ENCODE measurements around the gene DENND4C. TPM values are rescaled to one million over a fixed set of nuclear protein-coding genes. Genes with fewer than 3 reads are reported as not detected.

The DENND4C gene
- total RNA-seq, 2 experiments from 2014 or later = 18.8 to 28.6 TPM

DNA sequence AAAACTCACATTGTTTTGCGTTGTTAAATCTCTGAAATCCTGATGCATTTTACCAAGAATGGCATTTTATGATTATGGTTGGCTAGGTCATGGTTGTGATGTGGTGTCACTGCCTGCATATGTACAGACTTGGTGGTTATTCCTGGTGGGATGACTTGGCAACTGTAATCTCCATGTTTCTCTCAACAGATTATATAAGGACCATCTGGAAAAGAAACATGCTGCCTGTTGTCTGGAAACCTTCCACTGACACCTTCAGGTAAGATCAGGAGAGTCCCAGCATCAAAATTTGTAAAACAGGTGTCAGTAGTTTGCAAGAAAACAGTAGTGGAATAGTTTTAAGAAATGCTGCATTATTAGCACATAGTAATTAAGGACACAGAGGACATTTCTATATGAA, 175.3 kb downstream of the DENND4C start:
- intact Hi-C loops (cut with micrococcal nuclease; ENCODE audit: unreplicated experiment) = no loop called here
- BruUV-seq (replicated peaks) = no TSS peak
- H3K9me2 ChIP-seq (ENCODE audit: insufficient read depth, low read length) = no peaks in the 10 kb centered on the region
- ChIA-PET CTCF (ENCODE audit: unreplicated experiment) (no interaction called here), POLR2A (interaction anchor here (0.7 kb wide), 1 partner anchor 204 kb away, joined by 3 read pairs; no protein-coding TSS in a partner anchor)
- no peak for TF ChIP-seq EZH2phosphoT487 (IDR thresholded peaks at IDR 0.05; ENCODE audit: borderline replicate concordance, low read depth, low read length)
- TF ChIP-seq, protein P1, sequence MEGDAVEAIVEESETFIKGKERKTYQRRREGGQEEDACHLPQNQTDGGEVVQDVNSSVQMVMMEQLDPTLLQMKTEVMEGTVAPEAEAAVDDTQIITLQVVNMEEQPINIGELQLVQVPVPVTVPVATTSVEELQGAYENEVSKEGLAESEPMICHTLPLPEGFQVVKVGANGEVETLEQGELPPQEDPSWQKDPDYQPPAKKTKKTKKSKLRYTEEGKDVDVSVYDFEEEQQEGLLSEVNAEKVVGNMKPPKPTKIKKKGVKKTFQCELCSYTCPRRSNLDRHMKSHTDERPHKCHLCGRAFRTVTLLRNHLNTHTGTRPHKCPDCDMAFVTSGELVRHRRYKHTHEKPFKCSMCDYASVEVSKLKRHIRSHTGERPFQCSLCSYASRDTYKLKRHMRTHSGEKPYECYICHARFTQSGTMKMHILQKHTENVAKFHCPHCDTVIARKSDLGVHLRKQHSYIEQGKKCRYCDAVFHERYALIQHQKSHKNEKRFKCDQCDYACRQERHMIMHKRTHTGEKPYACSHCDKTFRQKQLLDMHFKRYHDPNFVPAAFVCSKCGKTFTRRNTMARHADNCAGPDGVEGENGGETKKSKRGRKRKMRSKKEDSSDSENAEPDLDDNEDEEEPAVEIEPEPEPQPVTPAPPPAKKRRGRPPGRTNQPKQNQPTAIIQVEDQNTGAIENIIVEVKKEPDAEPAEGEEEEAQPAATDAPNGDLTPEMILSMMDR (conservative IDR thresholded peaks at IDR 0.05; ENCODE audit: low read length) = no peak
- DNase-seq (ENCODE audit: low spot score) = no peak
- 0 out of 2 replicates have a peak, but pooled peaks cover 3% of the 10 kb centered on the region for H3K9me3 ChIP-seq (ENCODE audit: low read length)
- no peak overlapping the region for H3K4me2 ChIP-seq (ENCODE audit: low read length)
- no peaks in the 10 kb centered on the region for H3K36me3 ChIP-seq (ENCODE audit: insufficient read depth, low read length)
- no peak overlapping the region for H3K27ac ChIP-seq (ENCODE audit: low read depth, low read length, poor library complexity, severe bottlenecking)
- H3K4me3 ChIP-seq (ENCODE audit: low read depth, low read length, poor library complexity, severe bottlenecking) = no peak overlapping the region
- H4K20me1 ChIP-seq (ENCODE audit: insufficient read depth, low read length) = no peaks in the 10 kb centered on the region
- no peak overlapping the region for H2AFZ ChIP-seq (ENCODE audit: low read length)
- H3K4me1 ChIP-seq (ENCODE audit: insufficient read depth, low read length, poor library complexity, severe bottlenecking) = peaks cover 10% of the 10 kb centered on the region
- H3K79me2 ChIP-seq (ENCODE audit: insufficient read depth, low read depth, low read length) = no peaks in the 10 kb centered on the region

DNA sequence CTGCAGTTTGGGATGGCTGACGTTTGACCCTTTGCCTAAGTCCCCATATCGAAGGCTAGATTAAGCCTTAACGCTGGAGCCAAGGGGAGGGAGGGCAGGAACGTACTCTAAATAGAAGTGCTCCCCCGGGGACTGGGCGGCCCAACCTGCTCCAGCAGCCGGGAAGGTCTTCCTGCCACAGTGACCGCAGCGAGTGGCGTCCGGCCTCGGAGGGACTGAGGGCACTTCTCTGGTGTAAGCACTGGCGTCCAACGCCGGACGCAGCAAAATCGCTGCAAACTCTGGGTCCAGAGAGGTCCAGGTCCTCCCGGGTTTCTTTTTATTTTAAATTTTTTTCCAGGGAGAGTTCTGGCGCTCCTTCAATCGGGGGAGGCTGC, 177.8 kb downstream of the DENND4C start:
- Histone ChIP-seq H3K4me1 (ENCODE audit: insufficient read depth, low read length, poor library complexity, severe bottlenecking) (peaks cover 10% of the 10 kb centered on the region), H4K20me1 (ENCODE audit: insufficient read depth, low read length) (no peaks in the 10 kb centered on the region), H3K9me3 (ENCODE audit: low read length) (no peaks in the 10 kb centered on the region), H2AFZ (ENCODE audit: low read length) (peak overlapping the region; percentile 91; the same call in 1 of the 2 replicates), H3K27ac (ENCODE audit: low read depth, low read length, poor library complexity, severe bottlenecking) (no peak overlapping the region), H3K4me3 (ENCODE audit: low read depth, low read length, poor library complexity, severe bottlenecking) (peak overlapping the region; percentile 84), H3K4me2 (ENCODE audit: low read length) (peak overlapping the region; percentile 99), H3K36me3 (ENCODE audit: insufficient read depth, low read length) (no peaks in the 10 kb centered on the region), H3K9me2 (ENCODE audit: insufficient read depth, low read length) (no peaks in the 10 kb centered on the region), H3K79me2 (ENCODE audit: insufficient read depth, low read depth, low read length) (no peaks in the 10 kb centered on the region)
- CTCF ChIA-PET (ENCODE audit: unreplicated experiment) = interaction anchor here (1.1 kb wide), 1 partner anchor 51 kb away, joined by 3 read pairs; no protein-coding TSS in a partner anchor
- no peak for DNase-seq (ENCODE audit: low spot score)
- POLR2A ChIA-PET = no interaction called here
- TF ChIP-seq, protein P1 (conservative IDR thresholded peaks at IDR 0.05; ENCODE audit: low read length) = no peak
- TF ChIP-seq EZH2phosphoT487 (IDR thresholded peaks at IDR 0.05; ENCODE audit: borderline replicate concordance, low read depth, low read length) = no peak
- BruUV-seq (replicated peaks) = no TSS peak
- intact Hi-C loops (cut with micrococcal nuclease; ENCODE audit: unreplicated experiment) = loop anchor here (1.0 kb wide), 1 partner anchor 28 kb away; the partner anchor contains the start of gene RPS6

DNA sequence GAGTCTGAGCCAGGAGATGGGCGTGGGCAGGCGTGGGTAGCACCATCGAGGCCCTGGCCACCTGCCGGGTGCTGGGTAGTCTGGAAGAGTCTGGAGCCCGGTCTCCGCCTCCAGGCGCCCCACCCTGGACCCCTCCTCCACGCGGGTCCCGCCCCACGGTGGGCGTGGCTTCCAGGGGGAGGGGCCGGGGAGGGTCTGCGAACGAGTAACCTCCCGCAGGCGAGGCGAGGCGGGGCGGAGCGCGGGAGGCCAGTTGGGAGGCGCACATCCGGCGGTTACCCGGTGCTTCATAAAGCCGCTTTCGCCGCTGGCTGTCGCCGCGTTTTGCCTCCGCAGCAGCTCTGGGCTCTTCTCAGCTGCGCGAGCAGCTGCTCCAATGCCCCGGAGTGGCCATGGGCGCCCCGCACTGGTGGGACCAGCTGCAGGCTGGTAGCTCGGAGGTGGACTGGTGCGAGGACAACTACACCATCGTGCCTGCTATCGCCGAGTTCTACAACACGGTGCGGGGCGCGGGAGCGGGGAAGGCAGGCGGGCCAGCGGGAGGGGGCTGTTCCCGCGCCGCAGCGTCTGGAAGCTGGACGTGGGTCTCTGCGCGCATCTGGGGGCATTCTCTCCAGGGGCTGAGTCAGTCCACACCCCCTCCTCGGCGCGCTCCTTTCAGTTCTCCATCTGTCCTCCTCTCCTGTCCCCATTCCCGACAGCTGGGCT, 178.4 kb downstream of the DENND4C start, which contains the start of gene ACER2:
TSS of gene ACER2 (plus strand) at position 317 of the 708 bp plus-strand sequence. CDS start at position 393, 76 bp downstream.
- H3K9me3 ChIP-seq (ENCODE audit: low read length) = no peaks in the 10 kb centered on the region
- intact Hi-C loops (cut with micrococcal nuclease; ENCODE audit: unreplicated experiment) = loop anchor here (1.0 kb wide), 1 partner anchor 29 kb away; the partner anchor contains the start of gene RPS6
- peak within 1 kb of the TSS; percentile 99 for H3K4me2 ChIP-seq (ENCODE audit: low read length)
- H2AFZ ChIP-seq (ENCODE audit: low read length) = peak within 1 kb of the TSS; percentile 91
- ChIA-PET CTCF (ENCODE audit: unreplicated experiment) (interaction anchor here (1.1 kb wide), 1 partner anchor 51 kb away, joined by 3 read pairs; no protein-coding TSS in a partner anchor), POLR2A (interaction anchor here (0.5 to 1.2 kb wide), 4 partner anchors 10 to 176 kb away, joined by 3 read pairs; no protein-coding TSS in a partner anchor)
- peak within 1 kb of the TSS; percentile 84 for H3K4me3 ChIP-seq (ENCODE audit: low read depth, low read length, poor library complexity, severe bottlenecking)
- no peaks in the 10 kb centered on the region for H3K9me2 ChIP-seq (ENCODE audit: insufficient read depth, low read length)
- no peaks in the 10 kb centered on the region for H3K79me2 ChIP-seq (ENCODE audit: insufficient read depth, low read depth, low read length)
- no peak for TF ChIP-seq EZH2phosphoT487 (IDR thresholded peaks at IDR 0.05; ENCODE audit: borderline replicate concordance, low read depth, low read length)
- TF ChIP-seq, protein P1 (conservative IDR thresholded peaks at IDR 0.05; ENCODE audit: low read length) = 0 out of 2 replicates have a peak, but pooled peaks have one; percentile 6
- H3K27ac ChIP-seq (ENCODE audit: low read depth, low read length, poor library complexity, severe bottlenecking) = peak within 1 kb of the TSS; percentile 37
- no TSS peak for BruUV-seq (replicated peaks)
- H3K36me3 ChIP-seq (ENCODE audit: insufficient read depth, low read length) = no peaks in the 10 kb centered on the region
- DNase-seq (ENCODE audit: low spot score) = peak; percentile 94
- H3K4me1 ChIP-seq (ENCODE audit: insufficient read depth, low read length, poor library complexity, severe bottlenecking) = peaks cover 10% of the 10 kb centered on the region
- H4K20me1 ChIP-seq (ENCODE audit: insufficient read depth, low read length) = no peaks in the 10 kb centered on the region
